ENCODE data around the gene PLPP6. TPM values are rescaled to one million over a fixed set of nuclear protein-coding genes. Genes with fewer than 3 reads are reported as not detected.
A peak's percentile ranks its signal among the peaks of the same experiment; 100 is the strongest.

PLPP6 gene
- total RNA-seq, 4 donors from 2014 or later: 7.5 to 12.4 (median 11.2) TPM

GRCh38 chr9:4674783-4675182 lies 12.7 kb downstream of the PLPP6 start:
- Histone ChIP-seq H3K27ac (no peak overlapping the region), H3K9me3 (no peaks in the 10 kb centered on the region)
- intact Hi-C loops (cut with DNase I): no loop called here

GRCh38 chr9:4677392-4677791 lies 15.3 kb downstream of the PLPP6 start:
- Histone ChIP-seq H3K4me1 (peaks cover 12 to 13% of the 10 kb centered on the region in 2 donors), H3K4me3 (replicated peaks in 1 of 3) (no peak overlapping the region), H3K9me3 (no peaks in the 10 kb centered on the region), H3K27me3 (no peaks in the 10 kb centered on the region), H3K27ac (no peak overlapping the region), H3K36me3 (no peaks in the 10 kb centered on the region)
- intact Hi-C loops (cut with DNase I): no loop called here
- TF ChIP-seq, protein P1, sequence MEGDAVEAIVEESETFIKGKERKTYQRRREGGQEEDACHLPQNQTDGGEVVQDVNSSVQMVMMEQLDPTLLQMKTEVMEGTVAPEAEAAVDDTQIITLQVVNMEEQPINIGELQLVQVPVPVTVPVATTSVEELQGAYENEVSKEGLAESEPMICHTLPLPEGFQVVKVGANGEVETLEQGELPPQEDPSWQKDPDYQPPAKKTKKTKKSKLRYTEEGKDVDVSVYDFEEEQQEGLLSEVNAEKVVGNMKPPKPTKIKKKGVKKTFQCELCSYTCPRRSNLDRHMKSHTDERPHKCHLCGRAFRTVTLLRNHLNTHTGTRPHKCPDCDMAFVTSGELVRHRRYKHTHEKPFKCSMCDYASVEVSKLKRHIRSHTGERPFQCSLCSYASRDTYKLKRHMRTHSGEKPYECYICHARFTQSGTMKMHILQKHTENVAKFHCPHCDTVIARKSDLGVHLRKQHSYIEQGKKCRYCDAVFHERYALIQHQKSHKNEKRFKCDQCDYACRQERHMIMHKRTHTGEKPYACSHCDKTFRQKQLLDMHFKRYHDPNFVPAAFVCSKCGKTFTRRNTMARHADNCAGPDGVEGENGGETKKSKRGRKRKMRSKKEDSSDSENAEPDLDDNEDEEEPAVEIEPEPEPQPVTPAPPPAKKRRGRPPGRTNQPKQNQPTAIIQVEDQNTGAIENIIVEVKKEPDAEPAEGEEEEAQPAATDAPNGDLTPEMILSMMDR (IDR thresholded peaks at IDR 0.05): no peak
- no peak for TF ChIP-seq POLR2A (IDR thresholded peaks at IDR 0.05)
- no peak for DNase-seq
- 94% methylated on average over 3 of the region's 3 CpGs for WGBS, 2 donors

More at GRCh38 chr9:4674783-4675182, 12.7 kb downstream of the PLPP6 start:
- DNase-seq: no peak
- Histone ChIP-seq H3K4me3 (replicated peaks in 1 of 3) (no peak overlapping the region), H3K27me3 (no peaks in the 10 kb centered on the region), H3K4me1 (peaks cover 0 to 4% of the 10 kb centered on the region in 2 donors), H3K36me3 (no peaks in the 10 kb centered on the region)
- TF ChIP-seq, protein P1 (IDR thresholded peaks at IDR 0.05): no peak
- no peak for TF ChIP-seq POLR2A (IDR thresholded peaks at IDR 0.05)

- Histone ChIP-seq H3K27me3 (no peaks in the 10 kb centered on the region), H3K27ac (peak overlapping the region; percentile 93 to 97 (median 97)), H3K4me3 (replicated peaks in 1 of 3) (peak overlapping the region in 2 of 3 donors; percentile 21 to 83), H3K4me1 (peaks cover 12 to 13% of the 10 kb centered on the region in 2 donors), H3K36me3 (no peaks in the 10 kb centered on the region), H3K9me3 (no peaks in the 10 kb centered on the region)
- 1% methylated on average over 16 of the region's 16 CpGs for WGBS, 2 donors
- intact Hi-C loops (cut with DNase I): no loop called here
- TF ChIP-seq POLR2A (IDR thresholded peaks at IDR 0.05): no peak
- TF ChIP-seq, protein P1 (IDR thresholded peaks at IDR 0.05): no peak
- DNase-seq: peak in 1 of 2 donors; percentile 16
These were observed 16.7 kb downstream of the PLPP6 start for GRCh38 chr9:4678679-4679267.

DNA sequence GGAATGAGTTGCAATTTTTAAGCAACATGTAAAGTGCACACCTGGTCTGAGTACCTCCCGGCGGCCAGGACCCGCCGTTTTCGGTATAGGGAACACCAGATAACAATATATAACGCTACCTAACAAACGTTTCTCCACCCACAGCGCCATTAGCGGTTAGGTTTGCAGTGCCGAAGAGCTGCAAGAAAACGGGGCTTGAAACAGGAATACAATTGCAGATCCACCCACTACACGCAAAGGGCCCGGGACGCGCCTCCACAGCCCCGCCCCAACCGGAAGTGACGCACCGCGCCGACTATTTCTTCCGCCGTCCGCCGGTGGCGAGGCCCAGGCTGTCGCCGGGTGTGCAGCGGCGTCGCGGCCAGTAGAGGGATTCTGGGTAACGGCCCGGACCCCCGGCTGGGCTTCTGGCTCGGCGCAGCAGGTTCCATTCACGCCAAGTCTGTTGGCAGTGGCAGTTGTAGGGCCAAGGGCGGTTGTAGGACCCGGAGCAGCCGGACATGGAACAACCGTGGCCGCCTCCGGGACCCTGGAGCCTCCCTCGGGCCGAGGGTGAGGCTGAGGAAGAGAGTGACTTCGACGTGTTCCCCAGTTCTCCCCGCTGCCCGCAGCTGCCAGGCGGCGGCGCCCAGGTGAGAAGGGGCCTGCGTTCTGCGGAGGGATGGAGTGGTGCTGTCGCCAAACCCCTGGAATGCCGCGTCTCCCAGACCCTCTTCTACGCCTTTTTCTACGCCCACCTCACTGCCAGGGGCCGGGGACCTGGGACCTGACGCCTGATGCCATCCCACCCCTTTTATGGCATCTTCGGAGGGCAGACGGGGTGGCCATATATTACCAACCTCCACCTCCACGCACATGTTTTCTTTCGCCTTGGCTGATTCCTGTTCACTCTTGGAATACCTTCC lies 17.4 kb downstream of the PLPP6 start, which contains the start of gene CDC37L1:
TSS of gene CDC37L1 (plus strand) at position 302 of the 905 bp plus-strand sequence. CDS start at position 501, 199 bp downstream.
- no peaks in the 10 kb centered on the region for H3K36me3 ChIP-seq
- no peaks in the 10 kb centered on the region for H3K27me3 ChIP-seq
- H3K27ac ChIP-seq: peak within 1 kb of the TSS; percentile 93 to 97 (median 97)
- no peaks in the 10 kb centered on the region for H3K9me3 ChIP-seq
- TF ChIP-seq POLR2A (IDR thresholded peaks at IDR 0.05): peak in 1 of 2 donors; percentile 100
- TF ChIP-seq, protein P1 (IDR thresholded peaks at IDR 0.05): peak; percentile 59 to 82 (median 69)
- WGBS, 2 donors: 0 to 1% methylated on average over 32 to 51 of the region's 66 CpGs
- peaks cover 12 to 13% of the 10 kb centered on the region in 2 donors for H3K4me1 ChIP-seq
- peak; percentile 97 for DNase-seq
- H3K4me3 ChIP-seq (replicated peaks in 1 of 3): peak within 1 kb of the TSS; percentile 27 to 83 (median 63)
- intact Hi-C loops (cut with DNase I): no loop called here

Data from thyroid gland (tissue), 4 donors.